Activated T-helper 2 cell treated with anti-CD3 and anti-CD28 coated beads, Interferon-gamma antibody, Interleukin-2, Interleukin-4, amounts not matched to agents 10 μg/mL and 5 μg/mL and 100 μg/mL, durations not matched to agents 14 hours and 24 hours and 36 hours (primary cell): ENCODE results near the gene RFT1. TPM values are rescaled to one million over a fixed set of nuclear protein-coding genes. Genes with fewer than 3 reads are reported as not detected.

Source experiments
- DNase-seq: peaks from one replicate; pipeline ENCODE4 v3.0.0; 2021; ENCODE audit warnings: low spot score
- H3K27ac Mint-ChIP-seq: one replicate; pipeline ENCODE4 v1.8.0; 2021; ENCODE audit warnings: mixed read lengths
- H3K27me3 Mint-ChIP-seq: one replicate; pipeline ENCODE4 v1.8.0; 2021; ENCODE audit warnings: low read depth, mixed read lengths
- H3K36me3 Mint-ChIP-seq: one replicate; pipeline ENCODE4 v1.8.0; 2021; ENCODE audit warnings: low read depth, mixed read lengths
- H3K4me1 Mint-ChIP-seq: one replicate; pipeline ENCODE4 v1.8.0; 2021; ENCODE audit warnings: low read depth, mixed read lengths
- H3K4me3 Mint-ChIP-seq: one replicate; pipeline ENCODE4 v1.8.0; 2021; ENCODE audit warnings: low read depth, mild to moderate bottlenecking, moderate library complexity, mixed read lengths
- H3K9me3 Mint-ChIP-seq: one replicate; pipeline ENCODE4 v1.8.0; 2021; ENCODE audit warnings: mixed read lengths
- intact Hi-C: fragments of 100-400 bp; cut with micrococcal nuclease; formaldehyde crosslinking; loops from one replicate; pipeline ENCODE4 v1.15.1; 2023
- total RNA-seq: library from RNA; stranded (reverse); gene quantifications from 2 replicates; pipeline ENCODE4 v1.2.3, GENCODE V29; 2022

The RFT1 gene
- total RNA-seq, 1 donor from 2014 or later: 36.4 TPM

- peaks cover 39% of the 10 kb centered on the region for H3K4me1 Mint-ChIP-seq
- peak overlapping the region; percentile 90 for H3K27ac Mint-ChIP-seq
- intact Hi-C loops: loop anchor here (1.0 to 5.0 kb wide), 3 partner anchors 62 to 148 kb away; partner anchors contain the start of gene STIMATE
- H3K27me3 Mint-ChIP-seq: peaks cover 13% of the 10 kb centered on the region
- peak overlapping the region; percentile 91 for H3K4me3 Mint-ChIP-seq
- peaks cover 6% of the 10 kb centered on the region for H3K36me3 Mint-ChIP-seq
- peak; percentile 48 for DNase-seq
- no peaks in the 10 kb centered on the region for H3K9me3 Mint-ChIP-seq
Measured at GRCh38 chr3:53044711-53045517, 85.3 kb downstream of the RFT1 start.

- DNase-seq: no peak
- peak overlapping the region; percentile 91 for H3K4me3 Mint-ChIP-seq
- peaks cover 40% of the 10 kb centered on the region for H3K4me1 Mint-ChIP-seq
- H3K27ac Mint-ChIP-seq: peak overlapping the region; percentile 90
- peaks cover 6% of the 10 kb centered on the region for H3K36me3 Mint-ChIP-seq
- H3K27me3 Mint-ChIP-seq: peaks cover 13% of the 10 kb centered on the region
- no peaks in the 10 kb centered on the region for H3K9me3 Mint-ChIP-seq
- intact Hi-C loops: loop anchor here (1.0 to 5.0 kb wide), 3 partner anchors 61 to 148 kb away; partner anchors contain the start of gene STIMATE
Measured at GRCh38 chr3:53044371-53044710, 85.9 kb downstream of the RFT1 start.

- no peak for DNase-seq
- peak overlapping the region; percentile 91 for H3K4me3 Mint-ChIP-seq
- H3K36me3 Mint-ChIP-seq: peaks cover 6% of the 10 kb centered on the region
- H3K27me3 Mint-ChIP-seq: peaks cover 13% of the 10 kb centered on the region
- H3K9me3 Mint-ChIP-seq: no peaks in the 10 kb centered on the region
- intact Hi-C loops: loop anchor here (1.0 to 5.0 kb wide), 3 partner anchors 60 to 147 kb away; partner anchors contain the start of gene STIMATE
- H3K4me1 Mint-ChIP-seq: peaks cover 46% of the 10 kb centered on the region
- H3K27ac Mint-ChIP-seq: no peak overlapping the region
Measured at GRCh38 chr3:53043738-53044137, 86.5 kb downstream of the RFT1 start.

- intact Hi-C loops: loop anchor here (5.0 kb wide), 1 partner anchor 110 kb away; no protein-coding TSS in a partner anchor
- Mint-ChIP-seq H3K27ac (no peak overlapping the region), H3K4me3 (no peak overlapping the region), H3K36me3 (peaks cover 6% of the 10 kb centered on the region), H3K9me3 (no peaks in the 10 kb centered on the region), H3K27me3 (peaks cover 8% of the 10 kb centered on the region), H3K4me1 (peaks cover 50% of the 10 kb centered on the region)
- no peak for DNase-seq
Measured at GRCh38 chr3:53042651-53043050, 87.6 kb downstream of the RFT1 start.

GRCh38 chr3:53040351-53040820, 89.8 kb downstream of the RFT1 start:
- no peak for DNase-seq
- Mint-ChIP-seq H3K36me3 (peaks cover 6% of the 10 kb centered on the region), H3K4me1 (peaks cover 57% of the 10 kb centered on the region), H3K4me3 (no peak overlapping the region), H3K27ac (no peak overlapping the region), H3K27me3 (no peaks in the 10 kb centered on the region), H3K9me3 (no peaks in the 10 kb centered on the region)
- intact Hi-C loops: loop anchor here (5.0 kb wide), 1 partner anchor 108 kb away; no protein-coding TSS in a partner anchor

- Mint-ChIP-seq H3K36me3 (peaks cover 2% of the 10 kb centered on the region), H3K9me3 (no peaks in the 10 kb centered on the region), H3K4me1 (peaks cover 53% of the 10 kb centered on the region), H3K27ac (no peak overlapping the region), H3K27me3 (no peaks in the 10 kb centered on the region), H3K4me3 (no peak overlapping the region)
- intact Hi-C loops: no loop called here
- no peak for DNase-seq
Measured at GRCh38 chr3:53039376-53039752, 90.9 kb downstream of the RFT1 start.

- no peaks in the 10 kb centered on the region for H3K9me3 Mint-ChIP-seq
- H3K27ac Mint-ChIP-seq: no peak overlapping the region
- H3K4me1 Mint-ChIP-seq: peaks cover 49% of the 10 kb centered on the region
- intact Hi-C loops: no loop called here
- no peaks in the 10 kb centered on the region for H3K27me3 Mint-ChIP-seq
- H3K36me3 Mint-ChIP-seq: no peaks in the 10 kb centered on the region
- H3K4me3 Mint-ChIP-seq: no peak overlapping the region
- DNase-seq: no peak
Measured at GRCh38 chr3:53038679-53039375, 91.4 kb downstream of the RFT1 start.

Other genes with a start within 250 kb of the RFT1 start
- gene STIMATE, start 232.9 kb downstream of the RFT1 start, total RNA-seq: 17.4 and 17.6 TPM in 2 replicates
- 23.4 and 24.3 TPM in 2 replicates for gene SFMBT1, start 84.4 kb downstream of the RFT1 start, total RNA-seq
- gene PRKCD, start 30.8 kb upstream of the RFT1 start, total RNA-seq: 30.6 and 31.7 TPM in 2 replicates
- 363 and 374 TPM in 2 replicates for gene TKT, start 125.6 kb upstream of the RFT1 start, total RNA-seq
- gene DCP1A, start 217.1 kb upstream of the RFT1 start, total RNA-seq: 44.0 and 44.3 TPM in 2 replicates